Tibial nerve (tissue), 4 donors: ENCODE data around the gene SLC51B. TPM values are rescaled to one million over a fixed set of nuclear protein-coding genes. Genes with fewer than 3 reads are reported as not detected.

Experiments
- DNase-seq, 2 donors: peaks; one replicate each; pipeline ENCODE4 v3.0.0-alpha.2; 2019; ENCODE audit warnings: low spot score in 2 of 2
- H3K27ac ChIP-seq, 4 donors: fragments of 200-600 bp; sonication (generic) in 3 of 4; one replicate each; pipeline ENCODE4 v1.5.1; 2017 to 2019; ENCODE audit warnings: mild to moderate bottlenecking in 1 of 4
- H3K27me3 ChIP-seq, 2 donors: fragments of 200-600 bp; sonication (generic) in 1 of 2; one replicate each; pipeline versions ENCODE4 v1.5.1 to v1.6.0; 2017 to 2019
- H3K36me3 ChIP-seq, 3 donors: fragments of 200-600 bp; sonication (generic); one replicate each; pipeline ENCODE4 v1.5.1; 2018 to 2019
- H3K4me1 ChIP-seq, 4 donors: fragments of 200-600 bp; sonication (generic) in 3 of 4; one replicate each; pipeline ENCODE4 v1.5.1; 2017 to 2019
- H3K4me3 ChIP-seq, 4 donors: fragments of 200-600 bp; sonication (generic) in 3 of 4; one replicate each; pipeline ENCODE4 v1.5.1; 2017 to 2019; ENCODE audit warnings: mild to moderate bottlenecking in 1 of 4, moderate library complexity in 1 of 4
- H3K9me3 ChIP-seq, 4 donors: fragments of 200-600 bp; sonication (generic) in 3 of 4; one replicate each; pipeline ENCODE4 v1.5.1; 2017 to 2019
- EP300 ChIP-seq, 2 donors: sonication (generic); formaldehyde crosslinking; IDR thresholded peaks; one replicate each; pipeline ENCODE4 v1.6.1; 2017; ENCODE audit warnings: antibody characterized with exemption in 2 of 2, mild to moderate bottlenecking in 1 of 2
- POLR2A ChIP-seq, 2 donors: fragments of 450-650 bp; IDR thresholded peaks; one replicate each; pipeline ENCODE4 v1.6.1; 2017; ENCODE audit warnings: antibody characterized with exemption in 2 of 2, mild to moderate bottlenecking in 2 of 2, moderate library complexity in 2 of 2
- WGBS, 2 donors: methylation state at CpG; one replicate each; pipeline ENCODE4 v1.1.5; 2018; 5-methylcytosine and 5-hydroxymethylcytosine counted together
- total RNA-seq, 4 donors: library from RNA; depleted of rRNA; stranded (reverse); fragments of >200 nt; gene quantifications; one replicate each; pipeline ENCODE4 v1.1.0, GENCODE V29; 2016
- TF ChIP-seq, protein P1 (sequence below), 5 experiments: fragments of 200-600 bp in 3 of 5; fragments of 450-650 bp in 2 of 5; sonication (generic) in 3 of 5; IDR thresholded peaks; one replicate each; pipeline ENCODE4 v1.5.1; 2016 to 2019; ENCODE audit warnings: antibody characterized with exemption in 5 of 5, mild to moderate bottlenecking in 3 of 5, moderate library complexity in 2 of 5

Gene SLC51B
- total RNA-seq, 4 donors from 2014 or later = 2.7 TPM; not detected in 3

GRCh38 chr15:65095011-65095746, 50.0 kb downstream of the SLC51B start:
- no peak for DNase-seq
- H3K4me3 ChIP-seq = no peak overlapping the region
- H3K9me3 ChIP-seq = no peaks in the 10 kb centered on the region
- H3K36me3 ChIP-seq = peaks cover 0 to 58% (median 0%) of the 10 kb centered on the region in 3 donors
- H3K27me3 ChIP-seq = no peaks in the 10 kb centered on the region
- H3K27ac ChIP-seq = no peak overlapping the region
- WGBS, 2 donors = 59 to 71% methylated on average over 5 of the region's 5 CpGs
- H3K4me1 ChIP-seq = peaks cover 0 to 30% (median 0%) of the 10 kb centered on the region in 4 donors
- TF ChIP-seq POLR2A (IDR thresholded peaks at IDR 0.05) (no peak), EP300 (IDR thresholded peaks at IDR 0.05) (no peak)
- TF ChIP-seq, protein P1, sequence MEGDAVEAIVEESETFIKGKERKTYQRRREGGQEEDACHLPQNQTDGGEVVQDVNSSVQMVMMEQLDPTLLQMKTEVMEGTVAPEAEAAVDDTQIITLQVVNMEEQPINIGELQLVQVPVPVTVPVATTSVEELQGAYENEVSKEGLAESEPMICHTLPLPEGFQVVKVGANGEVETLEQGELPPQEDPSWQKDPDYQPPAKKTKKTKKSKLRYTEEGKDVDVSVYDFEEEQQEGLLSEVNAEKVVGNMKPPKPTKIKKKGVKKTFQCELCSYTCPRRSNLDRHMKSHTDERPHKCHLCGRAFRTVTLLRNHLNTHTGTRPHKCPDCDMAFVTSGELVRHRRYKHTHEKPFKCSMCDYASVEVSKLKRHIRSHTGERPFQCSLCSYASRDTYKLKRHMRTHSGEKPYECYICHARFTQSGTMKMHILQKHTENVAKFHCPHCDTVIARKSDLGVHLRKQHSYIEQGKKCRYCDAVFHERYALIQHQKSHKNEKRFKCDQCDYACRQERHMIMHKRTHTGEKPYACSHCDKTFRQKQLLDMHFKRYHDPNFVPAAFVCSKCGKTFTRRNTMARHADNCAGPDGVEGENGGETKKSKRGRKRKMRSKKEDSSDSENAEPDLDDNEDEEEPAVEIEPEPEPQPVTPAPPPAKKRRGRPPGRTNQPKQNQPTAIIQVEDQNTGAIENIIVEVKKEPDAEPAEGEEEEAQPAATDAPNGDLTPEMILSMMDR (IDR thresholded peaks at IDR 0.05) = no peak

DNA sequence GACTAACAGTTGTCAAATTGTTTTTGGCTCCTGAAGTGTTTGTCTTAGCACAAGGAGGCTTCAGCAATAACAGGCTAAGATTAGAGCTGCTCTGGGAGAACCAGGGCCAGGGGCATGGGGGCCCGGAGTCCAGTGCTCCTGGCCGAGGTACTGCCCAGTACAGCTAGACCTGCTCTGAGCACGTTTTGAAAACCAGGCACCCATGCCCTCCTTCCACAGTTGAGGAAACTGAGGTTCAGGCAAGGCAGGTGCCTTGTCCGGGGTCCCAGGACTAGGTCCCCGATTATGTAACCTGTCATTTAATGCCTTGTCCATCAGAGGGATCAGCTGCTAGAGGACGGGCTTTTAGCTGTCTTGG, 50.5 kb downstream of the SLC51B start:
- Histone ChIP-seq H3K9me3 (no peaks in the 10 kb centered on the region), H3K4me3 (no peak overlapping the region), H3K36me3 (peaks cover 0 to 63% (median 0%) of the 10 kb centered on the region in 3 donors), H3K4me1 (peaks cover 0 to 30% (median 0%) of the 10 kb centered on the region in 4 donors), H3K27ac (no peak overlapping the region), H3K27me3 (no peaks in the 10 kb centered on the region)
- no peak for DNase-seq
- TF ChIP-seq POLR2A (IDR thresholded peaks at IDR 0.05) = no peak
- TF ChIP-seq, protein P1 (IDR thresholded peaks at IDR 0.05) = no peak
- TF ChIP-seq EP300 (IDR thresholded peaks at IDR 0.05) = no peak
- 73 to 79% methylated on average over 6 of the region's 6 CpGs for WGBS, 2 donors

GRCh38 chr15:65096481-65097385, 51.5 kb downstream of the SLC51B start:
- H3K27ac ChIP-seq = no peak overlapping the region
- no peak overlapping the region for H3K4me3 ChIP-seq
- peaks cover 0 to 67% (median 0%) of the 10 kb centered on the region in 3 donors for H3K36me3 ChIP-seq
- TF ChIP-seq POLR2A (IDR thresholded peaks at IDR 0.05) (no peak), EP300 (IDR thresholded peaks at IDR 0.05) (no peak)
- TF ChIP-seq, protein P1 (IDR thresholded peaks at IDR 0.05) = no peak
- H3K27me3 ChIP-seq = no peaks in the 10 kb centered on the region
- H3K4me1 ChIP-seq = peaks cover 0 to 37% (median 0%) of the 10 kb centered on the region in 4 donors
- DNase-seq = no peak
- 83 to 88% methylated on average over 6 of the region's 6 CpGs for WGBS, 2 donors
- no peaks in the 10 kb centered on the region for H3K9me3 ChIP-seq

GRCh38 chr15:65097651-65098263, 52.6 kb downstream of the SLC51B start:
- Histone ChIP-seq H3K4me3 (no peak overlapping the region), H3K27ac (no peak overlapping the region), H3K9me3 (no peaks in the 10 kb centered on the region), H3K36me3 (peaks cover 0 to 77% (median 0%) of the 10 kb centered on the region in 3 donors), H3K27me3 (no peaks in the 10 kb centered on the region), H3K4me1 (peaks cover 0 to 35% (median 0%) of the 10 kb centered on the region in 4 donors)
- TF ChIP-seq POLR2A (IDR thresholded peaks at IDR 0.05) (no peak), EP300 (IDR thresholded peaks at IDR 0.05) (no peak)
- TF ChIP-seq, protein P1 (IDR thresholded peaks at IDR 0.05) = no peak
- no peak for DNase-seq
- 91 to 98% methylated on average over 7 of the region's 7 CpGs for WGBS, 2 donors
